A204.1 (cell line): ENCODE data around the gene TFCP2L1.
"Not testable (repeated sequence)": the region's sequence is repeated elsewhere in the genome, so short reads cannot be mapped to it uniquely, and the experiment has no call there.

Experiments
- FAIRE-seq: peaks from 2 replicates; lab custom pipeline; 2012; peaks lifted over from hg19 to GRCh38; lab: Jason Lieb, UNC

The TFCP2L1 gene, protein sequence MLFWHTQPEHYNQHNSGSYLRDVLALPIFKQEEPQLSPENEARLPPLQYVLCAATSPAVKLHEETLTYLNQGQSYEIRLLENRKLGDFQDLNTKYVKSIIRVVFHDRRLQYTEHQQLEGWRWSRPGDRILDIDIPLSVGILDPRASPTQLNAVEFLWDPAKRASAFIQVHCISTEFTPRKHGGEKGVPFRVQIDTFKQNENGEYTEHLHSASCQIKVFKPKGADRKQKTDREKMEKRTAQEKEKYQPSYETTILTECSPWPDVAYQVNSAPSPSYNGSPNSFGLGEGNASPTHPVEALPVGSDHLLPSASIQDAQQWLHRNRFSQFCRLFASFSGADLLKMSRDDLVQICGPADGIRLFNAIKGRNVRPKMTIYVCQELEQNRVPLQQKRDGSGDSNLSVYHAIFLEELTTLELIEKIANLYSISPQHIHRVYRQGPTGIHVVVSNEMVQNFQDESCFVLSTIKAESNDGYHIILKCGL

DNA sequence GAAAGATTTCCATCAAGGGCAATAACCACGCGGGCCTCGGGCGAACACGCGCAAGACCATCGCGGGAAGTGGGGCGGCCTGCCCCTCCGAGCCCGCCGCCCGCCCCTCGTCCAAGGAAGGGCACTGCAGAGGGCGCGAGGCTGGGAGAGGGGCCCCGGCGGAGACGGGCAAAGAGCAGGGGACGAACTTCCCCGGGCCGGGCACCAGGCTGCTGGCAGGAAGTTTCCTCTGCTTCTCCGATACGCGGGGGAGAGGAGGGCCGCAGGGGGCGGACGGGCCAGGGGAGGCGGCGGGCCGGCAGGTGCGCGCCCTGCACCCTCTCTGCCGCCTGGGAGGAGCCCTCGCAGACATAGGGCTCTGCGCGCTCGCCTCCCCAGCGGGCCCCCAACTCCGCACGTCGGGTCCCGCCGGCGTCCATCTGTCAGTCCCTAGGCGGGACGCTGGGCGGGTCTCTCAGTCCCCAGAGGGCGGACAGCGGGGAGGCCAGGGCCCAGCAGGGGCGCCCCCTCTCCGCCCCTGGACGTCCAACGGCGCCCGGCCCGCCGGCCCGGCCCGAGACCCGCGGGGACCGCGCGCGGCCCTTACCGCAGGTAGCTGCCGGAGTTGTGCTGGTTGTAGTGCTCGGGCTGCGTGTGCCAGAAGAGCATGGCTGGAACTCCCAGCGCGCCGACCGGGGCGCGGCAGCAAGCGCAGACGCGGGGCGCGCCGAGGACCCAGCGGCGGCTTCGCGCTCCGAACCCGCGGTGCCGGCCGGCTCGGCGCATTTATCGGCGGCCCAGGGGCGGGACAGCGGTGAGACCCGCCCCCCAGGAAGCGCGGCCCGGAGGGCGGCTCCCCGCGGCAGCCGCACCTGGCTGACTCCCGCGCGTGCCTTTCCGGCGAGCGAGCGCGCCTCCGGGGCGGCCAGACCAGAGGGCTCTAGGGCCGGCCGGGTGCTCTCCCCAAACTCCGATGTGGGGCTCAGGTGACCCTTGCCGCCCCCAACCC is at the start of gene TFCP2L1:
TSS of gene TFCP2L1 (minus strand) at position 740 of the 987 bp plus-strand sequence. CDS start at position 647, 93 bp downstream.
- no peak for FAIRE-seq

DNA sequence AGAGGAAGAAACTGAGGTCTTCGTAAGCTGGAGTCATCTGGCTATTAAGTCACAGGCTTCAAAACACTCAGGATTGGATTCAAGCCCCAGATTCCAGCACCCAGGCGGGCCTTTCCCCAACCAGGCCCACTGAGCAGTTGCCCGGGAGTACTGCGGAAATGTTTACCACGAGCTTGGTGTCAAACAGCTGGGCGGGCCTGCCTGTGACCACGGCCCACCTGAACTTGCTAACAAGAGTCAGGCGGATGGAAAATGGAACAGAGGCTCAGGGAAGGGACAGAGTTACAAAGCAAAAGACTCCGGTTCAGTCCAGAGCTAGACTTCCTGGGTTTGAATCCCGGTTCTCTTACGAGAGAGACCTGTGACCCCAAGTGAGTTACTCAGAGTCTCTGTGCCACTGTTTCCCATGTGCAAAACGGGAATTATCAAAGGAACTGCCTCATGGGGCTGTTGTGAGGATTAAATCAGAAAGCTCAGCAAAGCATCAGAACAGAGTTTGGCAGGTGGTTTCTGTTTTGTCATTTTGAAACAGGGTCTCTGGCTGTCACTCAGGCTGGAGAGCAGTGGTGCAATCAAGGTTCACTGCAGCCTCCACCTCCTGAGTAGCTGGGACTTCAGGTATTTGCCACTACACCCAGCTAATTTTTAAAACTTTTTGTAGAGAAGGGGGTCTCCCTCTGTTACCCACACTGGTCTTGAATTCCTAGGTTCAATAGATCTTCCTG is 49.0 kb upstream of the TFCP2L1 start:
- FAIRE-seq, result no peak

GRCh38 chr2:121333231-121333630 is 48.2 kb upstream of the TFCP2L1 start:
- no peak for FAIRE-seq

DNA sequence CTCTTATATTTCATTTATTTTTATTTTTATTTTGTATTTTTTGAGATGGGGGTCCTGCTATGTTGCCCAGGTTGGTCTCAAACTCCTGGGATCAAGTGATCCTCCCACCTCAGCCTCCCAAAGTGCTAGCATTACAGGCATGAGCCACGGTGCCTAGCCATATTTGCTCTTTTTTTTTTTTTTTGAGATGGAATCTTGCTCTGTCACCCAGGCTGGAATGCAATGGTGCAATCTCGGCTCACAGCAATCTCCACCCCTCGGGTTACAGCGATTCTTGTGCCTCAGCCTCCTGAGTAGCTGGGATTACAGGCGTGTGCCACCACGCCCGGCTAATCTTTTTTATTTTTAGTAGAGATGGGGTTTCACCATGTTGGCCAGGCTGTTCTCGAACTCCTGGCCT is 46.3 kb upstream of the TFCP2L1 start:
- FAIRE-seq, result not testable (repeated sequence)

DNA sequence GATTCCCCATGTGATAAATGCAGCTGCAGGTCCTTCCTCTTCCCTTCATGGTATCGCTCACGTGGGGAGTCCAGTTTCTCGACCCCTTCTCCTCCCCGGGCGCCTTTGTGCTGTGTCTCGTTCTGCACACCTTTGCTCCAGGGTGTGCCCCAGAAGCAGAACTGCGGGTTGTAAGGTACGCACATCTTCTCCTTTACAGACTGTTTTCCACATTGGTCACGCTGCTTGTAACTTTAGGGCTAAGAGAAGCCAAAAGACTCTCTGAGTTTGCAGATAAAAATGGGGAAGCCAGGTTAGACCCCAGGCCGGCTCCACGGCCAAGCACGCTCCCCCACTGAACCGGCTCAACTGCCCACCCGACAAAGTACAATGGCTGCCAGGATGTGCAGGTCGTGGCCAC is 45.9 kb upstream of the TFCP2L1 start:
- FAIRE-seq, result no peak

GRCh38 chr2:121329786-121330185 is 44.8 kb upstream of the TFCP2L1 start:
- FAIRE-seq, result no peak

GRCh38 chr2:121326628-121327027 is 41.6 kb upstream of the TFCP2L1 start:
- no peak for FAIRE-seq

DNA sequence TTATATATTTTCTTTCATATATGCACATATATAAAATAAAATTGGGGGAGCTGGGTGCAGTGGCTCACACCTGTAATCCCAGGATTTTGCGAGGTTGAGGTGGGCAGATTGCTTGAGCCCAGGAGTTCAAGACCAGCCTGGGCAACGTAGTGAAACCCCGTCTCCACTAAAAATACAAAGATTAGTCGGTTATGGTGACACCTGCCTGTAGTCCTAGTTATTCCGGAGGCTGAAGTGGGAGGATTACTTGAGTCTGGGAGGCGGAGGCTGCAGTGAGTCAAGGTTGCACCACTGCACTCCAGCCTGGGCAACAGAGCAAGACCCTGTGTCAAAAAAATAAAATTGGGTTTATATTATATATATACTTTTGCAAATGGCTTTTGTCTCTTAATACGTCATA is 39.6 kb upstream of the TFCP2L1 start:
- no peak for FAIRE-seq

GRCh38 chr2:121321476-121321875 is 36.5 kb upstream of the TFCP2L1 start:
- no peak for FAIRE-seq

GRCh38 chr2:121319941-121320340 is 34.9 kb upstream of the TFCP2L1 start:
- FAIRE-seq, result no peak

GRCh38 chr2:121316986-121317385 is 32.0 kb upstream of the TFCP2L1 start:
- no peak for FAIRE-seq

DNA sequence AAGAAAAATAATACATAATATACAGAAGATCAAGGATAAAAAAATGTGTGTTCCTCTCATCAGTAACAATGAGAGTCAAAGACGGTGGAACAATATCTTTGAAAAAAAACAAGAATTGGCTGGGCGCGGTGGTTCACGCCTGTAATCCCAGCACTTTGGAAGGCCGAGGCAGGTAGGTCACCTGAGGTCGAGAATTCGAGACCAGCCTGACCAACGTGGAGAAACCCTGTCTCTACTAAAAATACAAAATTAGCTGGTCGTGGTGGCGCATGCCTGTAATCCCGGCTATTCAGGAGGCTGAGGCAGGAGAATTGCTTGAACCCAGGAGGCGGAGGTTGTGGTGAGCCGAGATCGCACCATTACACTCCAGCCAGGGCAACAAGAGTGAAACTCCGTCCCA is 28.7 kb upstream of the TFCP2L1 start:
- not testable (repeated sequence) for FAIRE-seq

- FAIRE-seq, result no peak
These were observed 24.8 kb upstream of the TFCP2L1 start for GRCh38 chr2:121309801-121310200.

GRCh38 chr2:121309323-121309722 is 24.3 kb upstream of the TFCP2L1 start:
- no peak for FAIRE-seq

GRCh38 chr2:121307048-121307447 is 22.0 kb upstream of the TFCP2L1 start:
- no peak for FAIRE-seq

- no peak for FAIRE-seq
These were observed 19.9 kb upstream of the TFCP2L1 start for GRCh38 chr2:121304941-121305340.

DNA sequence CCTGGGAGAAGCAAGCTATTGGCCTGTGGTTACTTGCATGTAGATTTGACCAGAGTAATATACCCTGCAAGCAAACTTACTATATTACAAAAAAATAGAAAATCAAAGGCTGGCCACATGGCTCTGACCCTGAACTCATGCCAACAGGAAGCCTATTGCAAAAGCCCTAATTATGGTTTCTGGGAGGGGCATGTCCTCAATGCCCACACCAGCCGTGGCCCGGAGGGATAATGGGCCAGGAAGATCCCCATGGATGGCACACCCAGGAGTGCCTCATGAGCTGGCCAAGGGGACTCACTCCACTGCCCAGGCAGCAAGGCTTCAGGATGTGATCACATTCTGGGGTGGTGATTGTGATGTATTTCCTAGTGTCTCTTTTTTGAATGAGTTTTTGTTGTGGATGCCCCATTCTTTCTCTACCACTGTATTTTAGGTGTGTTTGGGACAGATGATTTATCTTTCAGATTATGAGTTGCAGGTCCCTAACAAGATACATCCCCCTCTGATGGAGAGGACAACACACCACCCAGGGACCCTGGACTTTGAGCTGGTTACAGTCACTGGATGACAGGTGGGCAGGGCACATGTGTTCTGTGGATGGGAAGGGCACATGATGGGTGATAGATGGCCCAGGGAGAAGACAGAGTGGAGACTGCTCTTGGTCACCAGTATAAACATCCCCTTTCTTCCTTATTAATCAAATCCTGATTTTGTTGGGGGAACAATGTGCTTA is 18.7 kb upstream of the TFCP2L1 start:
- FAIRE-seq, result no peak

DNA sequence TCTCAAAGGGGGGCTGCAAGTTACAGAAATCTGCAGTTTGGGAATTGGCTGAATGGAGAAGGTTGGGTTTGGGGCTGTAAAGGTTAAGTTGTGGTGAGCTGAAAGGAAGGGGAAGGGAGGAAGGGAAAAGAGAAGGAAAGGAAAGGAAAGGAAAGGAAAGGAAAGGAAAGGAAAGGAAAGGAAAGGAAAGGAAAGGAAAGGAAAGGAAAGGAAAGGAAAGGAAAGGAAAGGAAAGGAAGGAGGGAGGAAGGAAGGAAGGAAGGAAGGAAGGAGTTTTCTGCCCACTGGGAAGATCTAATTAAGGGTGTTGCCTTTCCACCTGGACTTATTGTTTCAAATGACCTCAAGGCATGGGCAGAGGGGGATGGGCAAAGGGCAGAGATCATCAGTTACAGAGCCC is 16.2 kb upstream of the TFCP2L1 start:
- not testable (repeated sequence) for FAIRE-seq

GRCh38 chr2:121298476-121298875 is 13.5 kb upstream of the TFCP2L1 start:
- no peak for FAIRE-seq

DNA sequence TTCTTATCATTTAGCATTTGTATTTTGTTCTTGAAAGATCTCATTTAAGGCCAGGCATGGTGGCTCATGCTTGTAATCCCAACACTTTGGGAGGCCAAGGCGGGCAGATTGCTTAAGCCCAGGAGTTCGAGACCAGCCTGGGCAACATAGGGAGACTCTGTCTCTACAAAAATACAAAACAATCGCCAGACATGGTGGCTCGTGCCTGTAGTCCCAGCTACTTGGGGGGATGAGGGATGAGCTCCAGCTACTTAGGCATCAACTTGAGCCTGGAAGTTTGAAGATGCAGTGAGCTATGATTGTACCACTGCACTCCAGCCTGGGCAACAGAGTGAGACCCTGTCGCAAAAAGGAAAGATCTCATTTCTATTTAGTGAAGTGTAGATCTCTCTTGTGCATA is 12.9 kb upstream of the TFCP2L1 start:
- FAIRE-seq, result not testable (repeated sequence)

- no peak for FAIRE-seq
These were observed 12.3 kb upstream of the TFCP2L1 start for GRCh38 chr2:121297217-121297830.
